HT1080 (cell line): ENCODE results near the gene IL4R. TPM values are rescaled to one million over a fixed set of nuclear protein-coding genes. Genes with fewer than 3 reads are reported as not detected.
"Not testable (repeated sequence)": the region's sequence is repeated elsewhere in the genome, so short reads cannot be mapped to it uniquely, and the experiment has no call there.

Experiments used
- DNase-seq: peaks from one replicate; pipeline ENCODE4 v3.0.0-alpha.2; 2015; ENCODE audit warnings: low read depth
- polyA plus RNA-seq, 2 experiments: library from polyadenylated mRNA; depleted of rRNA; stranded (reverse); fragments of >200 nt; gene quantifications; 2 replicates each; pipeline ENCODE4 v1.2.3, GENCODE V29; 2015
- total RNA-seq: library from RNA; depleted of rRNA; stranded (reverse); fragments of >200 nt; shearing (Covaris generic); gene quantifications from 2 replicates; pipeline ENCODE4 v1.2.3, GENCODE V29; 2014; rRNA removed

The IL4R gene
- total RNA-seq, result 21.0 and 21.8 TPM in 2 replicates
- 23.0 and 25.6 TPM in 2 replicates for polyA plus RNA-seq (2015; cell fraction: cytosol; rRNA removed)
- polyA plus RNA-seq (2015; cell fraction: nucleus; rRNA removed), result 39.9 and 42.4 TPM in 2 replicates

GRCh38 chr16:27313422-27314160 lies at the start of gene IL4R:
TSS of gene IL4R (plus strand) at chr16:27313974. CDS start at chr16:27340204, 26,230 bp downstream.
- peak; percentile 40 for DNase-seq

- DNase-seq, result peak; percentile 83
Measured at GRCh38 chr16:27264151-27264550, 49.6 kb upstream of the IL4R start.

GRCh38 chr16:27265982-27266381 lies 47.8 kb upstream of the IL4R start:
- no peak for DNase-seq

GRCh38 chr16:27267037-27267677 lies 46.6 kb upstream of the IL4R start:
- no peak for DNase-seq

GRCh38 chr16:27268376-27269299 lies 45.1 kb upstream of the IL4R start, which contains the start of gene NSMCE1:
TSS of gene NSMCE1 (minus strand) at chr16:27268772. CDS start at chr16:27257570, 11,202 bp downstream.
- peak; percentile 85 for DNase-seq

GRCh38 chr16:27269300-27270150 lies 44.2 kb upstream of the IL4R start:
- no peak for DNase-seq

- DNase-seq, result no peak
Measured at GRCh38 chr16:27270349-27270748, 43.4 kb upstream of the IL4R start.

GRCh38 chr16:27272076-27272475 lies 41.7 kb upstream of the IL4R start:
- DNase-seq, result no peak

- not testable (repeated sequence) for DNase-seq
Measured at GRCh38 chr16:27272697-27273096, 41.1 kb upstream of the IL4R start.

- no peak for DNase-seq
Measured at GRCh38 chr16:27273330-27273669, 40.5 kb upstream of the IL4R start.

- DNase-seq, result peak; percentile 41
Measured at GRCh38 chr16:27273670-27274423, 39.9 kb upstream of the IL4R start.

- not testable (repeated sequence) for DNase-seq
Measured at GRCh38 chr16:27274424-27274874, 39.3 kb upstream of the IL4R start.

- no peak for DNase-seq
Measured at GRCh38 chr16:27275394-27275793, 38.4 kb upstream of the IL4R start.

- no peak for DNase-seq
Measured at GRCh38 chr16:27281243-27281642, 32.5 kb upstream of the IL4R start.

GRCh38 chr16:27284865-27285675 lies 28.7 kb upstream of the IL4R start:
- DNase-seq, result no peak

- no peak for DNase-seq
Measured at GRCh38 chr16:27285676-27286196, 28.0 kb upstream of the IL4R start.

- DNase-seq, result peak; percentile 95
Measured at GRCh38 chr16:27286451-27286850, 27.3 kb upstream of the IL4R start.

- DNase-seq, result no peak
Measured at GRCh38 chr16:27287051-27287811, 26.5 kb upstream of the IL4R start.
